Kidney glomerular epithelial cell (primary cell): ENCODE measurements around the gene ALOX15B.
"Not testable (repeated sequence)": the region's sequence is repeated elsewhere in the genome, so short reads cannot be mapped to it uniquely, and the experiment has no call there.

Source experiments
- DNase-seq: peaks from one replicate; lab custom pipeline; 2025; lab: John Stamatoyannopoulos, UW

The ALOX15B gene

DNA sequence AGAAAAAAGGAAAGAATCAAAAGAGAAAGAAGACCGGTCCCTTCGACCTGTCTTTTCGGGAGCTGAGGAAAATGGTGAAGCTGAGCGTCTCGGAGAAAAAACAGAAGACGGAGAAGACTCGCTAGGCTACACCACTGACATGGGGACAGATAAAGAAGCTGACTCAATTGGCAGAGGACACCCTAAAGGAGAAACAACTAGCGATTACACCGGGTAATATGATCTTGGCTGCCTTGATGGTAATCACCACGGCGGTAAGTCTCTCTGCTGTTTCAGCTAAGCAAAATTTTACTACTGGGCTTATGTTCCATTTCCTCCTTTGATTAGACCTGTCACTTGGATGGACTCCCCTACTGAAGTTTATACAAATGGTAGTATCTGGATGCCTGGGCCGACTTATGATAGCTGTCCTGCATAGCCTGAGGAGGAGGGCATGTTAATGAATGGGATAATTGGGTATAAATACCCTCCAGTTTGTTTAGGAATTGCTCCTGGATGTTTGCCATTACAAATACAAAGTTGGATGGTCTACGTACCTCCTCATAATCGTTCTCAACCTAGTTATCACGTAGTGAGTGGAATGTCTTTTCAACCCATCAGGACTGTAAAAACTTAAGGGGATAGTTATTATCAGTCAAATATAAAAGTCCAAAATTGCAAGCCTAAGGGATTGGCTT, 24.1 kb downstream of the ALOX15B start:
- no peak for DNase-seq

GRCh38 chr17:8063761-8064534, 25.1 kb downstream of the ALOX15B start:
- DNase-seq: no peak

DNA sequence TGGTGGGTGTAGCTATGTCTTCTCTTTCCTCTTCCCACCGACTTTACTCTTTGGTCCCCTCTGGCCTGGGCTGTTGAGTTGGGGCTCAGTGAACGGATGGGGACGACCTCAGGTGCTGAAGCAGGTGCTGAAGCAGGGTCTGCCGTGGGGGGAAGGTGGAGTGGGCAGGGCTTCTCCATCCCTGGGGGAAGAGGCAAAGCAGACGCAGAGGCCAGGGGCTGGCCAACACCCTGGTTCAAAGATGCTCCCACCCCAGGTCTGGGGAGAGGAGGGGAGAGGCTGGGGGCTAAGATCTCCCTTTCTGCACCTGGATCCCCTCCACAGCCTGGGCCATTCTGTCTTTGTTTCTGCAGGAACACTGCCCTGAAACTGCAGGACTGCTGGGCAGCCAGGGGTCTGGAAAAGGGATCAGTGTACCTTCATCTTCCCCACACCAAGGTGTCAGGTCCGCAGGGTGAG, 25.7 kb downstream of the ALOX15B start:
- no peak for DNase-seq

GRCh38 chr17:8066841-8067775, 28.2 kb downstream of the ALOX15B start:
- DNase-seq: no peak

GRCh38 chr17:8067806-8068205, 28.9 kb downstream of the ALOX15B start:
- DNase-seq: no peak

DNA sequence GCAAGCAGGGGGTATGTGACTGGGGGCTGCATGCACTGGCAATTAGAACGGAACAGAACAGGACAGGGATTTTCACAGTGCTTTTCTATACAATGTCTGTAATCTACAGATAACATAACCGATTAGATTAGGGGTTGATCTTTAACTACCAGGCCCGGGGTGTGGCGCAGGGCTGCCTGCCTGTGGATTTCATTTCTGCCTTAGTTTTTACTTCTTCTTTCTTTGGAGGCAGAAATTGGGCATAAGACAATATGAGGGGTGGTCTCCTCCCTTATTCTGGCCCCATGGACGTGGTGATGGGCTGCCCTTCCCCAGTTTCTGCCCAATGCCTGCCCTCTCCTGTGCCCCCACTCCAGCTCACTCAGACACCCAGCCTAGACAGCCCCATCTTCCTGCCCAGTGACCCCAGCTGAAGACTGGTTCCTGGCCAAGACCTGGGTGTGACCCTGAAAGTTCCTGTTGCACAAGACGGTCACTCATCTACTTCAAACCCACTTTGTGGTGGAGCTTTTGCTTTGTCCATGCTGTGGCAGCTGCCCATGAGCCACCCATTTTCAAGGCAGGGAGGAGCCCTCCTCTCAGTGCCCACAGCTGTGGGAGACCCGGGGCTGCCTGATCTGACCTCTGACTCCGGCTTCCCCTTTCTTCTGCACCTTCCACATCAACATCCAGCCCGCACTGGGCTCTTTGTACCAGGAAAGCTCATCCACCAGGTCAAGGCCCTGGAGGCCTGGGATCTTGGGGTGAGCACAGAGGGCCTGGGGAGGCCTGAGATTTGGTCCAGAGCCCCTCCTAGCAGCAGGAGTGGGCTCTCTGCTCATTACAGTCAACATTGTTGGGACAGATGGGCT, 30.1 kb downstream of the ALOX15B start:
- DNase-seq: no peak

- DNase-seq: no peak
Observed at GRCh38 chr17:8069587-8069860, 30.7 kb downstream of the ALOX15B start.

DNA sequence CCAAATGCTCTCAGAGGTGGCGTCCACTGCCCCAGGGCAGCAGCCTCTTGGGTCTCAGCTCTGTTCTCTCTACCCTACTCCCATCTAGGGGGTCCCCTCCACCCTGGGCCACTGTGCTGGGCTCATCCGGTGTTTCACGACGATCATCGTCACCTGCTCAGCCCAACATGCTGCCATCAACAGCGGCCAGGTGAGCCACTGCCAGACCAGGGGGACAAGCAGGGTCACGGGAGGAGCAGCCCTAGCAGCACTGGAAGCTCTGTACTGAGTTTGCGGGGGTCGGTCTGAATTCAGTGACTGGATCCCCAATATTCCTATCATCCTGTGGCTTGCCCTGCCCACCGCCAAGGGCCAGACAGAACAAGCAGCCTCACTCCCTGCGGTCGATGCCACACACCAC, 32.6 kb downstream of the ALOX15B start:
- DNase-seq: no peak

GRCh38 chr17:8072341-8072728, 33.5 kb downstream of the ALOX15B start:
- DNase-seq: no peak

GRCh38 chr17:8072729-8073461, 34.0 kb downstream of the ALOX15B start:
- DNase-seq: no peak

- DNase-seq: peak; percentile 48
Observed at GRCh38 chr17:8073627-8074484, 35.0 kb downstream of the ALOX15B start.

DNA sequence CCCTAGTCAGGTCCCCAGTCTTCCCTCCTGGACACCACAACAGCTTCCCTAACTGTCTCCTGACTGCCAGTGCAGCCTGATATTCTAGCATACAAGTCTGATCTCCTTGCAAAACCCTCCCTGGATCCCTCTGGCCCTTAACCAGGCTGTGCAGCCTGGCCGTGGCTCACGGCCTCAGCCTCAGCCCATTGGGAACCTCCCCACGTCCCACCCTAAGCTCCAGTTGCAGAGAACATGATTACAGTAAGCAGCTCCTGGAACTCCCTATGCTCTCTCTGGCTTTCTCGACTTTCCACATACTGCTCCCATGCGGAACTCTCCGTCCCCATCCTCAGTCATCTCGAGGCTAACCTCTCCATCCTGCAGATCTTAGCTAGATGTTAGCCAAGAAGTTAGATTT, 35.7 kb downstream of the ALOX15B start:
- no peak for DNase-seq

DNA sequence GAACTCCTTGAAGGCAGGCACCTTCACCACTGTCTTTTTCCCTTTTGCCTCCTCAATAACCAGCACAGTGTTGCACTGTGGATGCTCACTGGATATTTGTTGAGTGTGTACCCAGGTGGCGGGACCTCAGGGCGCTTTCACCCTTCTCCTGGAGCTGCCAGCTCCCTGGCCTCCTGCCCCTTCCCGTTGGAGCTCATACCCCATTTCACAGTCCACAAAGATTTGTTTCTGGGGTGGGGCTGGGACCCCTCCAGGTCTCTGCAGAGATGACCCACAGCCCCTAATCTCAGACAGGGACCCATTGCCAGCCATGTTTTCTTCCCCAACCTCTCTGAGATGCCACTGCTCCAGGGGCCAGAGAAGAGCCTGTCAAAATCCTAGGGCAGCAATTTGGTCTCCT, 36.2 kb downstream of the ALOX15B start:
- DNase-seq: no peak

- DNase-seq: no peak
Observed at GRCh38 chr17:8075574-8076342, 36.9 kb downstream of the ALOX15B start.

DNA sequence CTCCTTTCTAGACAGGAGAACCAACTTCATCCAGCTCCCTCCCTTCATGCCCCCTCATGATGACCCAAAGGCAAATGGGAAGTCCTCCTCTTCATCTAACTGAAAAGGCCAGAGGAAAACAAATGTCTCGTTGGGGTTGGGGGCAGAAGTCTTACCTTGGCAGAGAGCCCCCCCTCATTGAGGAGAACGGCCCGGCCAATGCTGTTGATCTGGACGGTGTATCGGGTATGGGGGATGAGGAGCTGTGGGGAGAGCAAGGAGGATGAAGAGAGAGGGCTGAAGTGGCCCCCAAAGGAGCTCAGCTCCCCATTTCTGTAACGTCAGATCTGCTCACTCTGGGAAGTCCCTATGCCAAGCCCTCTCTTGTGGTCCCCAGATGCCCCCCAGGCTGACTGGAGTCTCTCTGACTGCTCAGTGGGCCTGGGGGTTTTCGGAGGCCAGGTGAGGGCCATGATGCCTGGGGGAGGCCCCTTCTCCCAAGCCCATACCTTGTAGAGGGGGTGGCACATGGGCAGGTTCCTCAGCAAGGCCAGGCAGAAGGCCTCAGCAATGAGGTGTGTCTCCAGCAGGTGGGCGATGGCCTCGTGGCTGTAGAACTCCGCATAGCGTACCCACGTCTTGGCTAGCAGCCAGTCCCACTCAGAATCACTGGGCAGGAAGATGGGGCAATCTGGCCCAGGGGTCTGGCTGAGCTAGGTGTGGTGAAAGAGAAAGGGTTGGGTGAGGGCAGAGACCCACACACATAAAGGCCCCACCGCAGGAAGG, 37.8 kb downstream of the ALOX15B start:
- DNase-seq: no peak

DNA sequence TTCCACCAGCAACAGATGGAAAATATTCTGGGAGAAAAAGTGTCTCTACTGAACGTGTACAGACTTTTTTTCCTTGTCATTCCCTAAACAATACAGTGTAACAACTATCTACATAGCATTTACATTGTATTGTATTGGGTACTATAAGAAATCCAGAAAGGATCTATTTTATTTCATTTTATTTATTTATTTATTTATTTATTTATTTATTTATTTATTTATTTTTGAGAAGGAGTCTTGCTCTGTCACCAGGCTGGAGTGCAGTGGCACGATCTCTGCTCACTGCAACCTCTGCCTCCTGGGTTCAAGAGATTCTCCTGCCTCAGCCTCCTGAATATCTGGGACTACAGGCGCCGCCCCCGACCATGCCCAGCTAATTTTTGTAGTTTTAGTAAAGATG, 39.1 kb downstream of the ALOX15B start:
- DNase-seq: not testable (repeated sequence)

GRCh38 chr17:8079291-8080207, 40.7 kb downstream of the ALOX15B start:
- DNase-seq: peak; percentile 56
